ENCODE results near the gene SKP2. TPM values are rescaled to one million over a fixed set of nuclear protein-coding genes. Genes with fewer than 3 reads are reported as not detected.
"Not testable (repeated sequence)": the region's sequence is repeated elsewhere in the genome, so short reads cannot be mapped to it uniquely, and the experiment has no call there.

The SKP2 gene
- total RNA-seq (2014; rRNA removed; shearing (Covaris generic)) = 61.6 and 84.5 TPM in 2 replicates

GRCh38 chr5:36151434-36152323 lies at the start of gene SKP2, which contains the start of gene LMBRD2:
SKP2 (plus strand) TSS chr5:36152111; CDS start chr5:36152263, 152 bp downstream.
LMBRD2 (minus strand) TSS chr5:36151887; CDS start chr5:36143349, 8,538 bp downstream.
- DNase-seq (ENCODE audit: low spot score) = peak; percentile 99

DNA sequence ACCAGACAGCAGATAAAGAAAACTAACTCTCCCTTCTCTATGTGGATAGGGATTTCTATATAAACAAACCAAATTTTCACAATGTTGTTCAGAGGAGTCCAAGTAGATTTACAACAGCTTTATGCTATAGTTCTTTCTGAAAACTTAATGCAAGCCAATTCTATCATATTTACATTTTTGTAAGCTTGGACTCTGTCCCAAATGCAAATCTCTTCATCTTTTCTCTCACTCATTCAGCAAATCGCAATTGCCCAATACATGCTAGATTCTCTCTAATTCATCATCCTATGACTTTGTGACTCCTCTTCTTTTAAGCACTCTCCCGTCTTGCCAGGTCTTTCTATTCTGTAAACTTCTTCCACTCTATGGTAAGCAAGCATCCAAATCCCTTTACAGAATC lies 46.1 kb upstream of the SKP2 start:
- no peak for DNase-seq (ENCODE audit: low spot score)

DNA sequence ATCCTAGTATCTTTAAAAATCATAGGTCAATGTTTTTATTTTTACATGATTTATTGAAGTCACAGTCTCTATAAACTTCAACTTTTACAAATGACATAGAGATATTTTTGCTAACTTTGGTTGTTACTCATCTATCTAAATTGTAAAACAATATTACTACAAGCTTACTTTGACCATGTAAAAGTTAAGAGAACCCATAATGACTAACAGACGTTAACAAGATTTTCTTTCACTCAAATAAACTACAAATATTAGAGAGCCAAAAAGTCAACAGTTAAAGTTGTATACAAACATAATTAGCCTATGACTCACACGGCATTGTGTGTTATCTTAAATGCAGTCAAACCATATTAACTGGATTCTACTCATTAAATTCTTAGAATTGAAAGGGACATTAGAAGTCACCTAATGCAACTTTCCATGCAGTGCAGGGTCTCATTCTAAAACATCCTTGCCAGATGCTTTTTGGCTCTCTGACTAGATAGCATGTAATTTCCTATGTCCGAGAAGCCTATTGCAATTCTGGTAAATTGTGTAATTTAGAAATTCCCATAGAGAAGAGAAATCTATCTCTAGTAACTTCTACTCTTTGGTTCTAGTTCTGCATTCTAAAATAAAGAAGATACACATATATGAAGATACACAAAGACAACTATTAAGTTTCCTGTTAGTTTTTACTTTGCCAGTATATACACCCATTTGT lies 43.0 kb upstream of the SKP2 start:
- DNase-seq (ENCODE audit: low spot score) = no peak

GRCh38 chr5:36111238-36111637 lies 40.7 kb upstream of the SKP2 start:
- no peak for DNase-seq (ENCODE audit: low spot score)

GRCh38 chr5:36125868-36126267 lies 26.0 kb upstream of the SKP2 start:
- DNase-seq (ENCODE audit: low spot score) = no peak

GRCh38 chr5:36128795-36129194 lies 23.1 kb upstream of the SKP2 start:
- no peak for DNase-seq (ENCODE audit: low spot score)

DNA sequence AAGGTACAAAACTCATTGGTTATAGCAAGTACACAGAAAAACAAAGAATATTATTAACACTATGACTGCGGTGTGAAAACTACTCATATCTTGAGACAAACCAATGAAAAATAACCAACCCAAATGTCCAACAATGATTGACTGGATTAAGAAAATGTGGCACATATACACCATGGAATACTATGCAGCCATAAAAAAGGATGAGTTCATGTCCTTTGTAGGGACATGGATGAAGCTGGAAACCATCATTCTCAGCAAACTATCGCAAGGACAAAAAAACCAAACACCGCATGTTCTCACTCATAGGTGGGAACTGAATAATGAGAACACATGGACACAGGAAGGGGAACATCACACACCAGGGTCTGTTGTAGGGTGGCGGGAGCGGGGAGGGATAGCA lies 22.2 kb upstream of the SKP2 start:
- DNase-seq (ENCODE audit: low spot score) = not testable (repeated sequence)

DNA sequence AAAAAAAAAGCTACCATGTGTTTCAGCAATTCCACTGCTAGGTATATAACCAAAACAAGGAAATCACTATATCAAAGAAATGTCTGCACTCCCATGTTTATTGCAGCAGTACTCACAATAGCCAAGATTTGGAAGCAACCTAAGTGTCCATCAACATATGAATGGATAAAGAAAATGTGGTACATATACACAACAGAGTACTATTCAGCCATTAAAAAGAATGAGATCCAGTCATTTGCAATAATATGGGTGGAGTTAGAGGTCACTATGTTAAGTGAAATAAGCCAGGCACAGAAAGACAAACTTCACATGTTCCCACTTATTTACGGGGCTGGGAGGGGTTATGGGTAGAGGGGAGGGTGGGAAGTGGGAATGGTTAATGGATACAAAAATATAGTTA lies 18.9 kb upstream of the SKP2 start:
- not testable (repeated sequence) for DNase-seq (ENCODE audit: low spot score)

GRCh38 chr5:36135988-36136387 lies 15.9 kb upstream of the SKP2 start:
- DNase-seq (ENCODE audit: low spot score) = no peak

DNA sequence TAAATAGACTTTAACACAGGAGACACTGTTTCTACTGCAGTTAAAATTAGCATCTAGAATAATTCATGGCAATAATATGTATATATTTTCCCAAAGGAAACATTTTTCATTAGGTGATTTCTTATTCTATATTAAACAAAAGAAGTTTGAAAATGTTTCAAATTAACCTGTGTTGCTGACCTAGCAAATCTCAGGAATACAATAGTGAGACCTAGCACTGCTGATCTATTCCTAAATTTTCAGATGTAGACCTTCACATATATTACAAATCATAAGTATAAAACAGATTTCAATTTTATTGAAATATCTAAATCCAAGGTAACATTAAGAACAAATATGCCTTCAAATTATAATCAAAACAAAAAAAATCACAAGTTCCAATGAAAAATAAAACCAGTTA lies 15.3 kb upstream of the SKP2 start:
- no peak for DNase-seq (ENCODE audit: low spot score)

DNA sequence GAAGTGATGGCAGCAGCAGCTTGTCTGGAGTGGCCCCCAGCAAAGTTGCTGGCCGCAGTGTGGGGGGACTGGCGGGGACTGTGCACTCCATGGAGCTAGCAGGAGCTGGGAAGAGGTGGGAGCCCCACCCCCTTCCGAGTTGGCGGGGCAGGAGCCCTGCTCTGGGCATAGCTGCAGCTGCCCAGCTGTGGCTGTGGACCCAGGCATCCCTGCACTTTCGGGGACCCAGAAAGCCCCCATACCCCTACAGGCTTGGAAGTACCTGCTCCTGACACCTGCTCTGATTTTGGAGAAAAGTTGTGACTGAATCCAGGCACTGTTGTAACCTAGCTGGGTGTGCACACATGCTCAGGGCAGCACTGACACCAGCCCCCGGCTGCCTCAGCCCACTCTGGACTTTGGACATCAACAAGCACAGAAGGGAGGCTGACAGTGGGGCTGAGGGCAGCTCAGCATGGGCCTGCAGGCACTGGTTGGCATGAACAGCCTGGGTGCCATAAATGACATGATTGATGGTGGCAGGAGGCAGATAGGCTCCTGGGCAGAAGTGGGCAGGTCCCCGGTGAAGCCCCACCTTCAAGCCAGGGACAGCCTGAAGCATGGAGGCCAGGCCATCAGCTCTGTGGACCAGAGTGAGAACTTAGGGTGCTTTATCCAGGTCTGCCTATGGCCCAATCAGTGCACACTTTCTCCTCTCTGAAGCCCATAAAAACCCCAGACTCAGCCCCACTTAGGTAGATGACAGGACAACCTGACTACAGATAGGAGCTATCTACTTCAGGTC lies 12.8 kb upstream of the SKP2 start:
- DNase-seq (ENCODE audit: low spot score) = no peak

DNA sequence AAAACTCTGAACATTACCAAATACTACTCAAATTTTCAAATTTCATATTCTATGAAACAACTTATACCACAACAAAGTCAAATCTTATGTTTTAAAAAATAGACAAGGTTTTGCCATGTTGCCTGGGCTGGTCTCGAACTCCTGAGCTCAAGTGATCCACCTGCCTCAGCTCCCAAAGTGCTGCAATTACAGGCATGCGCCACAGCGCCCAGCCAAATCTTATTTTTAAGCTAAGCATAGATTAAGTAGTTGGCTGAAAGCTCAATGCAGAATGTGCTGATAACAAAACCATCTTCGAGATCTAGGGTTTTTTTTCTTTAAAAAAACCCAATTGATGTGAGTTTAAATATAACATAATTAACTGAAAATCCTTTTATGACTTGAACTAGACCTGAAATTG lies 6.6 kb upstream of the SKP2 start:
- DNase-seq (ENCODE audit: low spot score) = no peak

- no peak for DNase-seq (ENCODE audit: low spot score)
These were observed 5.5 kb upstream of the SKP2 start for GRCh38 chr5:36146390-36146789.

- DNase-seq (ENCODE audit: low spot score) = no peak
These were observed 4.2 kb upstream of the SKP2 start for GRCh38 chr5:36147681-36148080.

DNA sequence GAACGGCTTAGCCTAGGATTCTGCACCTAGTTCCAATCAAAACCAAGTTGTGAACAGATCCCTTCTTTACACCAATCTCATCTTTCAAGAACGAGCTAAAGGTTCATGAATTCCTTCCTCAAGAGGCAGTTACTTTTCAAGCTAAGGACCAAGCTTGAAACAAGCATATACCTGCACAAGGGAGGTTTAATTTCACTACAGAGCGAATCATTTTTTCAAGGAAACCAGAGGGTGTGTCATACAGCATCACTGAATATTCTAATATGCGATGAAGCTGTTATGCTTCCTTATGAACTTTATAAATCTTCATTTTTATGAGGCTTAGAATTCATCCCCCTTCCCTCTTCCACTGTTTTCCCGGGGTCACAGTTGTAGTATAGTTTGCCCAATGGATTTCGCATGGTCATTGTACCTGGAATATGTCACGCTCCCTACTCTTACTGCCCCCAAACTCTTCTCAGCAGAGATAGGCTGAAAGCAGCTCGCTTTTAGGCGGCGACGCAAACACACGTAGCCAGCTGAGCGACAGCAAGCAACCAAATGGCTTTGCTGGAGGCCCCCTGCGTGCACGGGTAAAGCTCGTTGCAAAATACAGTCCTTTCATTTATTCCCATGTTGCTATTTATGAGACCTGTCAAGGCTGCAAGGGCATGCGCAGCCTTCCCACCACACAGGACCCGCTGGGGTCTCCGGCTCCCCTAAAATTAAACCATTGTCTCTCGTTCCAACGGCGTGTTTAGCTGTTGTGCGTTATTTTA lies 1.1 kb upstream of the SKP2 start:
- DNase-seq (ENCODE audit: low spot score) = peak; percentile 55

- DNase-seq (ENCODE audit: low spot score) = no peak
These were observed 700 bp downstream of the SKP2 start for GRCh38 chr5:36152324-36153297.

- no peak for DNase-seq (ENCODE audit: low spot score)
These were observed 1.4 kb downstream of the SKP2 start for GRCh38 chr5:36153298-36153677.

GRCh38 chr5:36153726-36154125 lies 1.8 kb downstream of the SKP2 start:
- DNase-seq (ENCODE audit: low spot score) = no peak

DNA sequence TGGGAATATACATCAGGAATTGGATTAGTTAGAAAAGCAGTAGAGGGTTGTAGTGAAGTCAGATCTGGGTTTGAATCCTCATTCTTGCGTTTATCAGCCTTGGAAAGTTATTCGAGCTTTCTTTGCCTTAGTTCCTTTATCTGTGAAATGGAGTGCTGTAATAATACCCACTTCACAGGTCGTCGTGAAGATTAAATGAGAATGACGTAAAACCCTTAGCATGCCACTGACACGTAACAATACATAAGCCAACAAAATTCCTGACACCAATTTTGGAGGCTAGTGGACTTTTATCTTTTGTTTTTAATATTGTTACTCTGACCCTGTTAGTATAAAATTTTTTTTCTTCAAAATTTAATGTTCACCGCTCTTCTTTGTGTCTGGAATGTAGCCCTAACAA lies 3.4 kb downstream of the SKP2 start:
- no peak for DNase-seq (ENCODE audit: low spot score)

- no peak for DNase-seq (ENCODE audit: low spot score)
These were observed 4.2 kb downstream of the SKP2 start for GRCh38 chr5:36156121-36156601.
